Hepatocyte (in vitro differentiated cells): ENCODE data around the gene DCC.

ENCODE experiments used
- EZH2 ChIP-seq: fragments of 200-600 bp; sonication (generic); IDR thresholded peaks from 2 replicates; pipeline ENCODE4 v1.6.1; 2016; ENCODE audit warnings: antibody characterized with exemption, mild to moderate bottlenecking, borderline replicate concordance
- TF ChIP-seq, protein P1 (sequence below): fragments of 200-600 bp; sonication (generic); IDR thresholded peaks from 2 replicates; pipeline ENCODE4 v1.5.1; 2016; ENCODE audit warnings: antibody characterized with exemption, mild to moderate bottlenecking; ENCODE audit not compliant: poor library complexity

DNA sequence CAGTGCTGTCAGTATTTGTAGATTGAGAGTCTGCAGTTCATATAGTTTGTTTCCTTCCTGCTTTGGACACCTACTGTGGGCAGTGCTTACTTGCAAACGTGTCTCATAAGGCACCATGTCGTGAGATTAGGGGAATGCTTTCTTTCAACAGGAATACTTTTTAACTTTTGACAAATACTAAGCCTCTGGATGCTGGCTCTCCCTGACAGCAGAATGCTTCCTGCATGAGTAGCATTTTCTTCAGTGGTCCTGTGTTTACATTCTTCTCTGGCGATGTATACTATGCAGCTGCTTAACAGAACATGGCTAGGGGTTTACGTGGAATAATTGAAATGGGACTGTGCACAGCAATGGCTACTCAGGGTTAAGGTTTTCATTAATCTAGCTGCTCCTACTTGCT, 1077.0 kb downstream of the DCC start:
- TF ChIP-seq, protein P1, sequence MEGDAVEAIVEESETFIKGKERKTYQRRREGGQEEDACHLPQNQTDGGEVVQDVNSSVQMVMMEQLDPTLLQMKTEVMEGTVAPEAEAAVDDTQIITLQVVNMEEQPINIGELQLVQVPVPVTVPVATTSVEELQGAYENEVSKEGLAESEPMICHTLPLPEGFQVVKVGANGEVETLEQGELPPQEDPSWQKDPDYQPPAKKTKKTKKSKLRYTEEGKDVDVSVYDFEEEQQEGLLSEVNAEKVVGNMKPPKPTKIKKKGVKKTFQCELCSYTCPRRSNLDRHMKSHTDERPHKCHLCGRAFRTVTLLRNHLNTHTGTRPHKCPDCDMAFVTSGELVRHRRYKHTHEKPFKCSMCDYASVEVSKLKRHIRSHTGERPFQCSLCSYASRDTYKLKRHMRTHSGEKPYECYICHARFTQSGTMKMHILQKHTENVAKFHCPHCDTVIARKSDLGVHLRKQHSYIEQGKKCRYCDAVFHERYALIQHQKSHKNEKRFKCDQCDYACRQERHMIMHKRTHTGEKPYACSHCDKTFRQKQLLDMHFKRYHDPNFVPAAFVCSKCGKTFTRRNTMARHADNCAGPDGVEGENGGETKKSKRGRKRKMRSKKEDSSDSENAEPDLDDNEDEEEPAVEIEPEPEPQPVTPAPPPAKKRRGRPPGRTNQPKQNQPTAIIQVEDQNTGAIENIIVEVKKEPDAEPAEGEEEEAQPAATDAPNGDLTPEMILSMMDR: no peak
- no peak for TF ChIP-seq EZH2
